Measurements from ENCODE around the gene LYZ.

Gene LYZ

GRCh38 chr12:69385038-69385437 is 36.9 kb downstream of the LYZ start:
- H3K4me1 ChIP-seq (ENCODE audit: control extremely low read depth in 1 of 4, control insufficient read depth in 4 of 4, insufficient read depth in 4 of 4, low read length in 3 of 4), result no peaks in the 10 kb centered on the region
- H3K27me3 ChIP-seq (replicated peaks in 2 of 5; ENCODE audit: control insufficient read depth in 4 of 5, insufficient read depth in 5 of 5, low read length in 4 of 5), result no peaks in the 10 kb centered on the region
- no peaks in the 10 kb centered on the region for H3K9me3 ChIP-seq (ENCODE audit: control extremely low read depth in 1 of 5, control insufficient read depth in 4 of 5, insufficient read depth in 2 of 5, low read depth in 1 of 5, low read length in 4 of 5)
- H3K4me3 ChIP-seq (ENCODE audit: control insufficient read depth in 1 of 7, extremely low read depth in 1 of 7, insufficient read depth in 4 of 7, low read depth in 2 of 7, low read length in 6 of 7), result no peak overlapping the region
- no peak overlapping the region for H3K27ac ChIP-seq (ENCODE audit: insufficient read depth in 1 of 2, low read depth in 1 of 2, low read length in 2 of 2, poor library complexity in 1 of 2, severe bottlenecking in 2 of 2)
- no peak for DNase-seq
- ChIA-PET POLR2A (no interaction called here), CTCF (interaction anchor here (0.6 to 10.4 kb wide), 8 partner anchors 9 to 262 kb away, joined by 3 to 71 read pairs (median 4); no protein-coding TSS in a partner anchor)
- peaks cover 4 to 22% (median 18%) of the 10 kb centered on the region in 4 experiments for H3K36me3 ChIP-seq (ENCODE audit: control insufficient read depth in 4 of 4, insufficient read depth in 4 of 4, low read length in 3 of 4)
- WGBS (ENCODE audit: insufficient coverage), result 93% methylated on average over 3 of the region's 3 CpGs

- H3K36me3 ChIP-seq (ENCODE audit: control insufficient read depth in 4 of 4, insufficient read depth in 4 of 4, low read length in 3 of 4), result peaks cover 9 to 33% (median 20%) of the 10 kb centered on the region in 4 experiments
- no peak overlapping the region for H3K4me3 ChIP-seq (ENCODE audit: control insufficient read depth in 1 of 7, extremely low read depth in 1 of 7, insufficient read depth in 4 of 7, low read depth in 2 of 7, low read length in 6 of 7)
- no peaks in the 10 kb centered on the region for H3K9me3 ChIP-seq (ENCODE audit: control extremely low read depth in 1 of 5, control insufficient read depth in 4 of 5, insufficient read depth in 2 of 5, low read depth in 1 of 5, low read length in 4 of 5)
- ChIA-PET POLR2A (no interaction called here), CTCF (interaction anchor here (0.6 to 10.4 kb wide), 5 partner anchors 22 to 250 kb away, joined by 3 to 71 read pairs (median 3); partner anchors contain the start of gene LRRC10)
- WGBS (ENCODE audit: insufficient coverage), result 100% methylated on average over 1 of the region's 2 CpGs
- no peak overlapping the region for H3K27ac ChIP-seq (ENCODE audit: insufficient read depth in 1 of 2, low read depth in 1 of 2, low read length in 2 of 2, poor library complexity in 1 of 2, severe bottlenecking in 2 of 2)
- H3K27me3 ChIP-seq (replicated peaks in 2 of 5; ENCODE audit: control insufficient read depth in 4 of 5, insufficient read depth in 5 of 5, low read length in 4 of 5), result no peaks in the 10 kb centered on the region
- no peaks in the 10 kb centered on the region for H3K4me1 ChIP-seq (ENCODE audit: control extremely low read depth in 1 of 4, control insufficient read depth in 4 of 4, insufficient read depth in 4 of 4, low read length in 3 of 4)
- no peak for DNase-seq
Measured at GRCh38 chr12:69386921-69387320, 38.7 kb downstream of the LYZ start.

- CTCF ChIA-PET, result interaction anchor here (0.8 to 10.4 kb wide), 6 partner anchors 9 to 230 kb away, joined by 3 to 71 read pairs (median 4); partner anchors contain the start of gene LRRC10
- WGBS (ENCODE audit: insufficient coverage), result 100% methylated on average over 1 of the region's 1 CpG
Measured at GRCh38 chr12:69388371-69388770, 40.2 kb downstream of the LYZ start.

GRCh38 chr12:69389831-69390230 is 41.6 kb downstream of the LYZ start:
- no peak overlapping the region for H3K27ac ChIP-seq (ENCODE audit: insufficient read depth in 1 of 2, low read depth in 1 of 2, low read length in 2 of 2, poor library complexity in 1 of 2, severe bottlenecking in 2 of 2)
- H3K36me3 ChIP-seq (ENCODE audit: control insufficient read depth in 4 of 4, insufficient read depth in 4 of 4, low read length in 3 of 4), result peaks cover 8 to 24% (median 14%) of the 10 kb centered on the region in 4 experiments
- ChIA-PET CTCF (interaction anchor here (0.8 to 10.4 kb wide), 3 partner anchors 32 to 181 kb away, joined by 5 to 71 read pairs (median 14); no protein-coding TSS in a partner anchor), POLR2A (no interaction called here)
- no peaks in the 10 kb centered on the region for H3K4me1 ChIP-seq (ENCODE audit: control extremely low read depth in 1 of 4, control insufficient read depth in 4 of 4, insufficient read depth in 4 of 4, low read length in 3 of 4)
- H3K4me3 ChIP-seq (ENCODE audit: control insufficient read depth in 1 of 7, extremely low read depth in 1 of 7, insufficient read depth in 4 of 7, low read depth in 2 of 7, low read length in 6 of 7), result no peak overlapping the region
- H3K9me3 ChIP-seq (ENCODE audit: control extremely low read depth in 1 of 5, control insufficient read depth in 4 of 5, insufficient read depth in 2 of 5, low read depth in 1 of 5, low read length in 4 of 5), result no peaks in the 10 kb centered on the region
- no peaks in the 10 kb centered on the region for H3K27me3 ChIP-seq (replicated peaks in 2 of 5; ENCODE audit: control insufficient read depth in 4 of 5, insufficient read depth in 5 of 5, low read length in 4 of 5)
- no CpG with 5 or more reads among the region's 1 CpG for WGBS (ENCODE audit: insufficient coverage)
- no peak for DNase-seq

More at GRCh38 chr12:69388371-69388770, 40.2 kb downstream of the LYZ start:
- no peak overlapping the region for H3K27ac ChIP-seq (ENCODE audit: insufficient read depth in 1 of 2, low read depth in 1 of 2, low read length in 2 of 2, poor library complexity in 1 of 2, severe bottlenecking in 2 of 2)
- no peak overlapping the region for H3K4me3 ChIP-seq (ENCODE audit: control insufficient read depth in 1 of 7, extremely low read depth in 1 of 7, insufficient read depth in 4 of 7, low read depth in 2 of 7, low read length in 6 of 7)
- POLR2A ChIA-PET, result interaction anchor here (0.5 kb wide), 1 partner anchor 156 kb away, joined by 4 read pairs; no protein-coding TSS in a partner anchor
- DNase-seq, result peak; percentile 55 to 75 (median 74)
- peaks cover 9 to 22% (median 15%) of the 10 kb centered on the region in 4 experiments for H3K36me3 ChIP-seq (ENCODE audit: control insufficient read depth in 4 of 4, insufficient read depth in 4 of 4, low read length in 3 of 4)
- no peaks in the 10 kb centered on the region for H3K27me3 ChIP-seq (replicated peaks in 2 of 5; ENCODE audit: control insufficient read depth in 4 of 5, insufficient read depth in 5 of 5, low read length in 4 of 5)
- no peaks in the 10 kb centered on the region for H3K9me3 ChIP-seq (ENCODE audit: control extremely low read depth in 1 of 5, control insufficient read depth in 4 of 5, insufficient read depth in 2 of 5, low read depth in 1 of 5, low read length in 4 of 5)
- no peaks in the 10 kb centered on the region for H3K4me1 ChIP-seq (ENCODE audit: control extremely low read depth in 1 of 4, control insufficient read depth in 4 of 4, insufficient read depth in 4 of 4, low read length in 3 of 4)

- no peak overlapping the region for H3K27ac ChIP-seq (ENCODE audit: insufficient read depth in 1 of 2, low read depth in 1 of 2, low read length in 2 of 2, poor library complexity in 1 of 2, severe bottlenecking in 2 of 2)
- ChIA-PET POLR2A (no interaction called here), CTCF (interaction anchor here (0.7 to 10.4 kb wide), 2 partner anchors 9 to 179 kb away, joined by 5 to 71 read pairs; no protein-coding TSS in a partner anchor)
- H3K36me3 ChIP-seq (ENCODE audit: control insufficient read depth in 4 of 4, insufficient read depth in 4 of 4, low read length in 3 of 4), result peaks cover 6 to 28% (median 17%) of the 10 kb centered on the region in 4 experiments
- no peak for DNase-seq
- H3K4me3 ChIP-seq (ENCODE audit: control insufficient read depth in 1 of 7, extremely low read depth in 1 of 7, insufficient read depth in 4 of 7, low read depth in 2 of 7, low read length in 6 of 7), result no peak overlapping the region
- no peaks in the 10 kb centered on the region for H3K27me3 ChIP-seq (replicated peaks in 2 of 5; ENCODE audit: control insufficient read depth in 4 of 5, insufficient read depth in 5 of 5, low read length in 4 of 5)
- H3K4me1 ChIP-seq (ENCODE audit: control extremely low read depth in 1 of 4, control insufficient read depth in 4 of 4, insufficient read depth in 4 of 4, low read length in 3 of 4), result no peaks in the 10 kb centered on the region
- peaks cover 0 to 8% (median 3%) of the 10 kb centered on the region in 5 experiments for H3K9me3 ChIP-seq (ENCODE audit: control extremely low read depth in 1 of 5, control insufficient read depth in 4 of 5, insufficient read depth in 2 of 5, low read depth in 1 of 5, low read length in 4 of 5)
- no CpG with 5 or more reads among the region's 1 CpG for WGBS (ENCODE audit: insufficient coverage)
Measured at GRCh38 chr12:69392179-69392928, 44.2 kb downstream of the LYZ start.

GRCh38 chr12:69396041-69396440 is 47.9 kb downstream of the LYZ start:
- H3K4me1 ChIP-seq (ENCODE audit: control extremely low read depth in 1 of 4, control insufficient read depth in 4 of 4, insufficient read depth in 4 of 4, low read length in 3 of 4), result no peaks in the 10 kb centered on the region
- CTCF ChIA-PET, result no interaction called here
- H3K4me3 ChIP-seq (ENCODE audit: control insufficient read depth in 1 of 7, extremely low read depth in 1 of 7, insufficient read depth in 4 of 7, low read depth in 2 of 7, low read length in 6 of 7), result no peak overlapping the region
- no peaks in the 10 kb centered on the region for H3K27me3 ChIP-seq (replicated peaks in 2 of 5; ENCODE audit: control insufficient read depth in 4 of 5, insufficient read depth in 5 of 5, low read length in 4 of 5)
- DNase-seq, result no peak
- 83% methylated on average over 1 of the region's 1 CpG for WGBS (ENCODE audit: insufficient coverage)
- H3K27ac ChIP-seq (ENCODE audit: insufficient read depth in 1 of 2, low read depth in 1 of 2, low read length in 2 of 2, poor library complexity in 1 of 2, severe bottlenecking in 2 of 2), result no peak overlapping the region
- H3K36me3 ChIP-seq (ENCODE audit: control insufficient read depth in 4 of 4, insufficient read depth in 4 of 4, low read length in 3 of 4), result peaks cover 5 to 19% (median 13%) of the 10 kb centered on the region in 4 experiments
- peaks cover 0 to 9% (median 5%) of the 10 kb centered on the region in 5 experiments for H3K9me3 ChIP-seq (ENCODE audit: control extremely low read depth in 1 of 5, control insufficient read depth in 4 of 5, insufficient read depth in 2 of 5, low read depth in 1 of 5, low read length in 4 of 5)
- POLR2A ChIA-PET, result no interaction called here

GRCh38 chr12:69396963-69397362 is 48.8 kb downstream of the LYZ start:
- Histone ChIP-seq H3K27me3 (replicated peaks in 2 of 5; ENCODE audit: control insufficient read depth in 4 of 5, insufficient read depth in 5 of 5, low read length in 4 of 5) (no peaks in the 10 kb centered on the region), H3K27ac (ENCODE audit: insufficient read depth in 1 of 2, low read depth in 1 of 2, low read length in 2 of 2, poor library complexity in 1 of 2, severe bottlenecking in 2 of 2) (no peak overlapping the region), H3K4me3 (ENCODE audit: control insufficient read depth in 1 of 7, extremely low read depth in 1 of 7, insufficient read depth in 4 of 7, low read depth in 2 of 7, low read length in 6 of 7) (no peak overlapping the region), H3K9me3 (ENCODE audit: control extremely low read depth in 1 of 5, control insufficient read depth in 4 of 5, insufficient read depth in 2 of 5, low read depth in 1 of 5, low read length in 4 of 5) (peaks cover 0 to 9% (median 5%) of the 10 kb centered on the region in 5 experiments), H3K36me3 (ENCODE audit: control insufficient read depth in 4 of 4, insufficient read depth in 4 of 4, low read length in 3 of 4) (peaks cover 4 to 11% (median 7%) of the 10 kb centered on the region in 4 experiments), H3K4me1 (ENCODE audit: control extremely low read depth in 1 of 4, control insufficient read depth in 4 of 4, insufficient read depth in 4 of 4, low read length in 3 of 4) (no peaks in the 10 kb centered on the region)
- DNase-seq, result no peak
- ChIA-PET POLR2A (no interaction called here), CTCF (no interaction called here)
- WGBS (ENCODE audit: insufficient coverage), result 100% methylated on average over 1 of the region's 3 CpGs

Measured in common myeloid progenitor, CD34-positive (primary cell).